ENCODE data around the gene FFAR1.

Gene FFAR1

GRCh38 chr19:35315883-35316282 is 31.8 kb upstream of the FFAR1 start:
- DNase-seq, result no peak

DNA sequence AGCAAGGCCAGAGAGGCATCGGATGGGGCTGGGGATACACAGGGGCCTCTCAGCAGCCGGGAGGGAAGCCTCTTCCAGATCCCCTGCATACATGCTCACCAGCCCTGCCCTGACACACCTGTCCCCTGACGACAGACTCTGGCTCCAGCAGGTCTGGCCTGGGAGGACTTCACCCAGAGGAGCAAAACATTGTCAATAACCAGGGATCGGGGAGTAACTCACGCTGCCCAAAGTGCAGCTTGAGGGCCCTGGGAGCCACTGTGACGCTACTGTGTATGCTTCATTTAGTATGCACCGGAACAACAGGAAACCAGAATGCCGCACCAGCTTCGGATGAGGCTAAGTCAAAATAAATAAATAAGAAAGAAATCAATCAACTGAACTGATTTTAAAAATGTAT is 31.1 kb upstream of the FFAR1 start:
- DNase-seq, result no peak

DNA sequence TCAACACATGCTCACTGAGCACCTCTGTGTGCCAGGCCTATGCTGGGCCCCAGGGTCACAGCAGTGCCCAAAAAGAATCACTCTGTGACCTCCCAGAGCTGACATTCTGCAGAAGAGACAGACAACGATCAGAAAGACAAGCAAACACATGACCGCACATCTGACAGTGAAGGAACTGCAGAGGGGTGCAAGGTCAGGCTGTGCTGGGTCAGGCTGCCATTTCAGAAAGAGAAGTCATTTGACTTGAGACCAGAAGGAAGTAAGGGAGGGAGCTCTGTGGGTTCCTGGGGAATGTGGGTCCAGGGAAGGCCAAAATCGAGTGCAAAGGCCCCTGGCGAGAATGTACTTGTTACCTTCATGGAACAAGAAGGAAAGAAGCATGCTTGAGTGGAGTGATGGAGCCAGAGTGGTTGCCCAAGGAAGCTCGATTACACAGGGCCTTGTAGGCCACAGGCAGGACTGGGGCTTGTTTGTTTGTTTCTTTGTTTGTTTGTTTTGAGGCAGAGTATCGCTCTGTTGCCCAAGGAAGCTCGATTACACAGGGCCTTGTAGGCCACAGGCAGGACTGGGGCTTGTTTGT is 30.1 kb upstream of the FFAR1 start:
- no peak for DNase-seq

GRCh38 chr19:35318679-35319448 is 28.8 kb upstream of the FFAR1 start:
- no peak for DNase-seq

DNA sequence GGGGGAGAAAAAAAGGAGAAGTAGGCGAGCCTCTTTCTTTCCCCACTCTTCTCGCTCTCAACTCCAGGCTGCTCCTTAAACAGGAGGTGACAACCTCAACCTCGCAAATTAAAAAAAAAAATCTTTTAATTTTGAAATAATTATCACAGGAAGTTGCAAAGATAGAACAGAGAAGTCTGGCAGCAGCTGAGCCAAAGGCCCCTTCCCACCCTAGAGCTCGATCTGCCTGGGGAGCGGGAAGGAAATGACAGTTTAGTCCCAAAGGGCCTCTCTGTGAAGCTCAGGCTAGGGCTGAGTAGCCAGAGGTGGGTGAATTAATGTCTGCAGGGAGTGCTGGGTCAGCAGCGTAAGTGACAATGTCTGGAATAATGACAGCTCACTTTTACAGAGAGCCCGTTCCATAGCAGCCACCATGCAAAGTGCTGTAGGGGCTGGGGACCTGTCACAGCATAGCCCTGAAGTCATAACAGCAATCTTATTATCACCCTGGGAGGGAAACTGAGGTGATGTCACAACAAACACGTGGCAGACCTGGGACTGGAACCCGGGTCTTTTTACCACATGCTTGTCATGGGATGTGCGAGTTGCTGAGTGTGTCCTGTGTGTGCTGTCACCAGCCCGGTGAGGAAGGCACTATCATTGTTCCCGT is 27.5 kb upstream of the FFAR1 start:
- DNase-seq, result no peak

DNA sequence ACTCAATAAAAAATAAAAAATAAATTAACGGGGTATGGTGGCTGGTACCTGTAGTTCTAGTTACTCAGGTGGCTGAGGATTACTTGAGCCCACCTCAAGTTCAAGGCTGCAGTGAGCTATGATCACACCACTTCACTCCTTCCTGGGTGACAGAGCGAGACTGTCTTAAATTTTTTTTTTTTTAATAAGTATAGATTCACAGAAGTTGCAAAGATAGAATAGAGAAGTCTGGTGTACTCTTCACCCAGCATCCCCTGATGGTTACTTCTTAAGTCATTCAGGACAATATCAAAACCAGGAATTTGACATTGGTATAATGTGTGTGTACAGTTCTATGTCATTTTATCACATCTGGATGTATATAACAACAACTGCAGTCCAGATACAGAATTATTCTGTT is 26.4 kb upstream of the FFAR1 start:
- no peak for DNase-seq

DNA sequence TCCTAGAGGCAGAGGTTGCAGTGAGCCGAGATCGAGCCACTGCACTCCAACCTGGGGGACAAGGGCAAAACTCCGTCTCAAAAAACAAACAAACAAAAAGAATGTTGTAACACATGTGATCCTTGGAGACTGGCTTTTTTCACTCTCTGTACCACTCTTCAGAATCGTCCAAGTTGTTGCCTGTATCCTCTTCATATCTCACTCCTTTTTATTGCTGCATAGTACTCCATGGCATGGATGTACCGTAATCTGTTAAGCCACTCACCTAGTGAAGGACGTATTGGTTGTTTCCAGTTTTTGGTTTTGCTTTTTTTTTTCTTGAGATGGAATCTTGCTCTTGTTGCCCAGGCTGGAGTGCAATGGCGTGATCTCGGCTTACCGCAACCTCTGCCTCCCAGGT is 25.7 kb upstream of the FFAR1 start:
- no peak for DNase-seq

DNA sequence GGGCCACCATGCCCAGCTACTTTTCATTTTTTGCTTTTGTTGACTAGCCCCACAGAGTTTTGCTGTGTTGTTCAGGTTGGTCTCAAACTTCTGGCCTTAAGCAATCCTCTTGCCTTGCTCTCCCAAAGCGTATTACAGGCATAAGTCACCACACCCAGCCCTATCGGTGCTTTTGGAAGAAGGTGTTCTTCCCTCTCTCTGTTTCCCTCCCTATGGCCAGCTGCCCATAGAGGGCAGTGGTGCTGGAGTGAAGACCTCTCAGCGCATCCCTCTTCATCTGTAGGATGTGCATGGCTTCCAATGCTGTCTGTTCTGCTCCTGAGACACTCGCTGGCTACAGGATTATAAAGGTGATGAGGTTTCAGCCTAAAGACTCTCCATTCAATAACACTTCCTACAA is 20.1 kb upstream of the FFAR1 start:
- no peak for DNase-seq

GRCh38 chr19:35328851-35329285 is 18.8 kb upstream of the FFAR1 start, which contains the start of gene CD22:
Gene CD22 (plus strand): TSS chr19:35329187. CDS start chr19:35332041, 2,854 bp downstream.
- no peak for DNase-seq

DNA sequence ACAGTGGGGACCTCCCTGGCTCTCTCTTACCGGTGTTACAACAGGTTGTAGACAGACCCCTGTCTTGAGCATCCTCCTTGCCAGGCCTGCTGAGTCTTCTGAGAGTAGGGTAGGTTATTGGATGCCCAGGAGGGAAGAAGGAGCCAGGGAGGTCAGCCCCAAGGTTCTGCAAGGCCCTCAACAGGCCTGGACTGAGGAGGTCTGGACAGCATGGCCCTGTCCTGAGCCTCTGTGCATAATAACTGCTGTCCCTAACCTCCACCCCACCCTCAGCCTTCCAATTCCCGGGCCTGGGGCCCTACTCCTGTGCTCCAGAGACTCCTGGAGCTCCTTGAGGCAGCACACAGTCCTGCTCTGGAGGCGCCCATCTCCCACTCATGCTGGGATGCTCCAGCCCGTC is 18.4 kb upstream of the FFAR1 start:
- no peak for DNase-seq

DNA sequence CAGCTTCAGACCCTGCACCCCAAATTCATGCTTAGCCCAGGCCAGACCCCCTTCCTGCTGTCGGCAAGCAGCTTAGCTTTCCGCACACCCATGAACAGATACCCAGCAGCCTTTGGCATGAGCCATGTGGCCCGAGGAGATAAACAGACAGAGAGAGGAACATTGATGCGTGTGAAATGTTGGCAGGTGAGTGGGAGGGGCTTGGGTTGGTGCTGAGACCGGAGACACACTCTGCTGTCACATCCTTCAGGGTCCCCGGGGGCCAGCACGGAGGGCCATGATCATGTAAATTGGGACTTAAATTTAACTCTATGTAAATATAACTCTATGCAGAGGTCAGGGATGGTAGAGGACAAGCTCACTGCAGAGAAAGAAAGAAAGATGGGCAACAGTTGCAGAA is 17.2 kb upstream of the FFAR1 start:
- DNase-seq, result no peak

DNA sequence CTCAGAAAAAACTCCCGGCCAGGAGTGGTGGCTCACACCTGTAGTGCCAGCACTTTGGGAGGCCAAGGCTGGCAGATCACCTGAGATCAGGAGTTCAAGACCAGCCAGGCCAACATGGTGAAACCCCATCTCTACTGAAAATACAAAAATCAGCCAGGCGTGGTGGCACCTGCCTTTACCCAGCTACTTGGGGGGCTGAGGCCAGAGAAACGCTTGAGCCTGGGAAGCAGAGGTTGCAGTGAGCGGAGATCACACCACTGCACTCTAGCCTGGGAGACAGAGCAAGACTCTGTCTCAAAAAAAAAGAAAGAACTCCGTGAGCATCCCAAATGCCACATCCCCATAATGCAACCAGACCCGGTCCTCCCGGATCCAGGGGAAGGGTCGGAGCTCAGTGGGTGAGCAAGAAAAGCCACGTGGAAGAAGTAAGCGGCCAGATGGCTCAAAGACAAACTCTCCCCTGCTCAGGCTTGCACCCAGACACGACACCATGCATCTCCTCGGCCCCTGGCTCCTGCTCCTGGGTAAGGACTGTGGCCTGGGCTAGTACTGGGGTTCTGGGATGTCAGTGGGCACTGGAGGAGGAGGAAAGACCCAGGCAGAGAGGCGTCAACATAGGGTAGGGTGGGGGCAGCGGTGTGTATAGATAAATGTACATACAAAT is 16.0 kb upstream of the FFAR1 start:
- DNase-seq, result no peak

DNA sequence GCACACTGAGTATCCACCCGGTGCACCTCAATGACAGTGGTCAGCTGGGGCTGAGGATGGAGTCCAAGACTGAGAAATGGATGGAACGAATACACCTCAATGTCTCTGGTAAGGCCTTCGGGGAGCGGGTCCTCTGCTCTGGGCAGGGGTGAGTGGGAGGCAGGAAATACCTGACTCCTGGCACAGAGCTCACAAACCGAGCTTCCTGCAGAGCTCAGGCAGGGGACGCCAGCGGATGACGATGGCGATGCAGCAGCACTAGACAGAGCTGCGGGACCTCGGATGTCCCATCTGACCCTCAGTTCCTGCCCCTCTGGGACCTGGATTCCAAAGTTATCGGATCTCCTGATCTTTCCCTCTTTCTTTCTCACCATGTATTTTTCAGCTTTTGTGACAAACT is 14.9 kb upstream of the FFAR1 start:
- DNase-seq, result no peak

DNA sequence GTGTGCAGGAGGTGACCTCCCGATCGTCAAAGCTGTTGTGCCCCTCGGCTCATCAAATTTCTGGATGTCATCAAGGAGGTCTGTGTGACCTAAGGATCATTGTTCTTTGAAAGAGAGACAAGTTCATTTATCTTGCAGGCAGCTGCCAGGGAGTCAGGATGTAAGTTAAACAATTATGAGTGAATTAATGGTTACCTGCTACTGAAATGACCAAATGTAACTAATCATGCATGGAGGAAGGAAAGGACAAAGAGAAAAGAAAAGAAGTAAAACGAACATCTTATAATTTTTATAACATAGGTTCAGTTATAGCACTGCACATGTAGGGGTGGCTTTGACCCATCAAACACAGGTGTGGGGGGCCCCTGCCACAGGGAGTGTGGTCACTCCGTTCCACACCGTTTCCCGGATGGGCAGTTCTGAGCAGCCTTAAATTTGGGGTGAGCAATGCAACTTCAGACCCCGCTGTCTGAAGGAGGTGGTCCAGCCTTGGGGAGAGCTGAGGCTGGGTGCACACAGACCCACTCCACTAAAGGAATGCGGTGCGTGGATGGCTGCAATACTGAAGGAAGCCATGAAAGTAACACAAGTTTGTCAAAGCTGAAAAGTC is 13.5 kb upstream of the FFAR1 start:
- DNase-seq, result no peak

DNA sequence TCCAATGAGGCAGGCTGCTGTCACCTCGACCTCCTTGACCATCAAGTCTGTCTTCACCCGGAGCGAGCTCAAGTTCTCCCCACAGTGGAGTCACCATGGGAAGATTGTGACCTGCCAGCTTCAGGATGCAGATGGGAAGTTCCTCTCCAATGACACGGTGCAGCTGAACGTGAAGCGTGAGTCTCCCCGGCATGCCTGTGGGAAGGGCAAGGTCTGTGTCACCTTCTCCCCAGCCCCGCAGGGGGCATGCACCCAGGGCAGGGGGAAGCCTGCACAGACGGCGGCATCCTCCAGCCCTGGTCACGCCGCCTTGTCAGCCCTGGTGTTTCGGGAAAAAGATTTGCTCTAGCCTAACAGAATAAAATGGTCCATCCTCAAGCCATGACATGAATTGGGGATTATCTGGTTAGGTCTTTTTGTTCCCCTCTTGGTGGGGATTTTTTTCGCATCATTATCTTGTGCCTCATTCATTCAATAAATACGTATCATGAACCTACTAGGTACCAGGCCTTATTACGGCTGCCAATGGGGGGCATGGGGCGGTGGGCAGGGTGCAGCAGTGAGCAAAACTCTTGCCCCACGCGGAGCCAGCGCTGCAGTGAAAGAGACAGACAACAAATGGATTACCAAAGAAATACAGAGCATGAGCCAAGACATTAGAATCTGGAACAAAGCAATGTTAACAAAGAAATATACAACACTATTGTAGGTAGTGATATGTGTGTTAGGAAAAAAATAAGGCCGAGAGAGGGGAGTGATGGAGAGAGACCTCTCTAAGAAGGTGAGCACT is 11.3 kb upstream of the FFAR1 start:
- DNase-seq, result no peak

- no peak for DNase-seq
Measured at GRCh38 chr19:35337097-35337983, 10.4 kb upstream of the FFAR1 start.

GRCh38 chr19:35337984-35338296 is 9.8 kb upstream of the FFAR1 start:
- no peak for DNase-seq

- no peak for DNase-seq
Measured at GRCh38 chr19:35340431-35340830, 7.3 kb upstream of the FFAR1 start.

GRCh38 chr19:35341006-35341405 is 6.7 kb upstream of the FFAR1 start:
- no peak for DNase-seq

DNA sequence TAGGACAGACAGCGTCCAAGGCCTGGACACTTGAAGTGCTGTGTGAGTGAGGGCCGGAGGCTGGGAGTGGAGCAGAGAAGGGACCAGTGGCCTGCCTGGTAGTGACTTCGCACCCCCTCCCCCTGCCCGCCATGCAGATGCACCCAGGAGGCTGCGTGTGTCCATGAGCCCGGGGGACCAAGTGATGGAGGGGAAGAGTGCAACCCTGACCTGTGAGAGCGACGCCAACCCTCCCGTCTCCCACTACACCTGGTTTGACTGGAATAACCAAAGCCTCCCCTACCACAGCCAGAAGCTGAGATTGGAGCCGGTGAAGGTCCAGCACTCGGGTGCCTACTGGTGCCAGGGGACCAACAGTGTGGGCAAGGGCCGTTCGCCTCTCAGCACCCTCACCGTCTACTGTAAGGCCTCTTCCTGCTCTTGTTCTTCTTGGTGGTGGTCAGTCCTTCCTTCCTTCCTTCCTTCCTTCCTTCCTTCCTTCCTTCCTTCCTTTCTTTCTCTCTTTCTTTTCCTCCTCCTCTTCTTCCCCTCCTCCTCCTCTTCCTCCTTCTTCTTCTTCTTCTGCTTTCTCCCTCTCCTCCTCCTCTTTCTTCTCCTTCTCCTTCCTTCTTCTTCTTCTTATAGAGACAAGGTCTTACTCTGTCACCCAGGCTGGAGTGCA is 6.0 kb upstream of the FFAR1 start:
- no peak for DNase-seq

- DNase-seq, result no peak
Measured at GRCh38 chr19:35342430-35342829, 5.3 kb upstream of the FFAR1 start.
